HEK293 (cell line): ENCODE results near the gene PCSK1N.

Experiments
- CTCF ChIA-PET: fragments of 350-600 bp; formaldehyde crosslinking; extraction: SDS; loops from one replicate; lab custom pipeline; 2021; ENCODE audit warnings: antibody characterized with exemption; lab: Yijun Ruan, JAX
- POLR2A ChIA-PET: fragments of 300-600 bp; formaldehyde crosslinking; extraction: SDS; loops from one replicate; lab custom pipeline; 2020; ENCODE audit warnings: antibody characterized with exemption, inconsistent platforms; lab: Yijun Ruan, JAX
- H3K27ac ChIP-seq: fragments of 200-500 bp; sonication (Bioruptor generic); 2 replicates; pipeline ENCODE4 v1.5.1; 2014; ENCODE audit warnings: low read depth, low read length, control low read depth, inconsistent platforms; ENCODE audit errors: extremely low read depth
- H3K36me3 ChIP-seq, 2 experiments: fragments of 200-500 bp in 1 of 2; sonication (Bioruptor generic) in 1 of 2; 1 replicate in 1 of 2; 2 replicates in 1 of 2; pipeline ENCODE4 v1.5.1; 2014 to 2017; ENCODE audit warnings: inconsistent platforms in 2 of 2, low read length in 2 of 2; ENCODE audit not compliant: control insufficient read depth in 2 of 2, insufficient read depth in 1 of 2
- H3K4me1 ChIP-seq: fragments of 200-500 bp; sonication (Bioruptor generic); 2 replicates; pipeline ENCODE4 v1.5.1; 2014; ENCODE audit warnings: mild to moderate bottlenecking, low read length, inconsistent platforms; ENCODE audit not compliant: control insufficient read depth, insufficient read depth
- H3K4me3 ChIP-seq: 2 replicates; pipeline ENCODE4 v1.5.1; 2011; ENCODE audit warnings: low read depth, mild to moderate bottlenecking, control low read depth, low read length, moderate library complexity
- H3K9me3 ChIP-seq: fragments of 200-500 bp; sonication (Bioruptor generic); 2 replicates; pipeline ENCODE4 v1.5.1; 2014; ENCODE audit warnings: low read depth, low read length, inconsistent platforms; ENCODE audit not compliant: control insufficient read depth, insufficient read depth
- GFI1B ChIP-seq: fragments of 450-650 bp; formaldehyde crosslinking; IDR thresholded peaks from 2 replicates; pipeline ENCODE4 v1.5.1; 2016; ENCODE audit warnings: missing biosample characterization, missing genetic modification characterization
- TCF7L2 ChIP-seq: IDR thresholded peaks from 2 replicates; pipeline ENCODE4 v1.6.1; 2011; ENCODE audit warnings: low read depth, mild to moderate bottlenecking, inconsistent platforms, low read length, moderate library complexity, borderline replicate concordance
- ZBTB7A ChIP-seq: fragments of 450-650 bp; formaldehyde crosslinking; IDR thresholded peaks from 2 replicates; pipeline ENCODE4 v1.5.1; 2016; ENCODE audit warnings: low read depth, missing biosample characterization, missing genetic modification characterization
- ZEB2 ChIP-seq: fragments of 450-650 bp; formaldehyde crosslinking; IDR thresholded peaks from 2 replicates; pipeline ENCODE4 v1.5.1; 2016; ENCODE audit warnings: missing biosample characterization, missing genetic modification characterization
- ZFP69B ChIP-seq: fragments of 450-650 bp; formaldehyde crosslinking; IDR thresholded peaks from 2 replicates; pipeline ENCODE4 v1.5.1; 2016; ENCODE audit warnings: missing biosample characterization, missing genetic modification characterization
- ZNF114 ChIP-seq: fragments of 450-650 bp; formaldehyde crosslinking; IDR thresholded peaks from 2 replicates; pipeline ENCODE4 v1.5.0; 2017; ENCODE audit warnings: missing biosample characterization, missing genetic modification characterization
- ZNF121 ChIP-seq: fragments of 450-650 bp; formaldehyde crosslinking; IDR thresholded peaks from 2 replicates; pipeline ENCODE4 v1.5.1; 2016; ENCODE audit warnings: missing biosample characterization, missing genetic modification characterization
- ZNF169 ChIP-seq: fragments of 450-650 bp; formaldehyde crosslinking; IDR thresholded peaks from 2 replicates; pipeline ENCODE4 v1.5.1; 2016; ENCODE audit warnings: missing biosample characterization, missing genetic modification characterization
- ZNF404 ChIP-seq: fragments of 450-650 bp; formaldehyde crosslinking; IDR thresholded peaks from 2 replicates; pipeline ENCODE4 v1.5.1; 2017; ENCODE audit warnings: missing biosample characterization, missing genetic modification characterization
- ZNF548 ChIP-seq: fragments of 450-650 bp; formaldehyde crosslinking; IDR thresholded peaks from 2 replicates; pipeline ENCODE4 v1.5.1; 2016; ENCODE audit warnings: missing biosample characterization, missing genetic modification characterization
- ZNF549 ChIP-seq: fragments of 450-650 bp; IDR thresholded peaks from 2 replicates; pipeline ENCODE4 v1.5.1; 2018; ENCODE audit warnings: missing biosample characterization, missing genetic modification characterization, mild to moderate bottlenecking, inconsistent platforms, moderate library complexity
- ZNF76 ChIP-seq: fragments of 450-650 bp; formaldehyde crosslinking; IDR thresholded peaks from 2 replicates; pipeline ENCODE4; 2016; ENCODE audit warnings: low read depth, missing biosample characterization, missing genetic modification characterization, borderline replicate concordance
- TF ChIP-seq, protein P1 (sequence below): fragments of 450-650 bp; formaldehyde crosslinking; IDR thresholded peaks from 2 replicates; pipeline ENCODE4 v1.5.1; 2016; ENCODE audit warnings: missing biosample characterization, missing genetic modification characterization
- TF ChIP-seq, protein P2 (sequence below): fragments of 450-650 bp; formaldehyde crosslinking; IDR thresholded peaks from 2 replicates; pipeline ENCODE4 v1.5.1; 2016; ENCODE audit warnings: missing biosample characterization, missing genetic modification characterization, borderline replicate concordance
- TF ChIP-seq, protein P3 (sequence below): fragments of 450-650 bp; formaldehyde crosslinking; IDR thresholded peaks from 2 replicates; pipeline ENCODE4 v1.5.1; 2016; ENCODE audit warnings: missing biosample characterization, missing genetic modification characterization

PCSK1N gene

DNA sequence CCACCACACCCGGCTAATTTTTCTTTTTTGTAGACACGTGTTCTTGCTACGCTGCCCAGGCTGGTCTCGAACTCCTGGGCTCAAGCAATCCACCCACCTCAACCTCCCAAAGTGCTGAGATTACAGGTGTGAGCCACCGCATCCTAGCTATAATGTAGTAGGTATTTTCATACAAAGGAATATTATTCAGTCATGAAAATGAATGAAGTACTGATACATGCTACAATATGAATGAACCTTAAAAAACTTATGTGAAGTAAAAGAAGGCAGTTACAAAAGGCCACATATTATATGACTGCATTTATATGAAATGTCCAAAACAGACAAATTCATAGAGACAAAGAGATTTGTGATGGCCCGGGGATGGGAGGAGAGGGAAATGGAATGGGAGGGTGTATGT, 53.7 kb downstream of the PCSK1N start:
- H3K36me3 ChIP-seq: no peaks in the 10 kb centered on the region
- TF ChIP-seq TCF7L2 (no peak), ZNF169 (no peak), ZFP69B (tag by site-specific recombination) (no peak), ZNF549 (tag by site-specific recombination) (no peak), ZNF548 (tag by site-specific recombination) (no peak), ZNF76 (no peak), ZNF121 (tag by site-specific recombination) (no peak), ZEB2 (tag by site-specific recombination) (no peak), ZNF114 (tag by site-specific recombination) (no peak), ZNF404 (tag by site-specific recombination) (no peak), ZBTB7A (tag by site-specific recombination) (no peak), GFI1B (tag by site-specific recombination) (no peak)
- TF ChIP-seq, protein P1, sequence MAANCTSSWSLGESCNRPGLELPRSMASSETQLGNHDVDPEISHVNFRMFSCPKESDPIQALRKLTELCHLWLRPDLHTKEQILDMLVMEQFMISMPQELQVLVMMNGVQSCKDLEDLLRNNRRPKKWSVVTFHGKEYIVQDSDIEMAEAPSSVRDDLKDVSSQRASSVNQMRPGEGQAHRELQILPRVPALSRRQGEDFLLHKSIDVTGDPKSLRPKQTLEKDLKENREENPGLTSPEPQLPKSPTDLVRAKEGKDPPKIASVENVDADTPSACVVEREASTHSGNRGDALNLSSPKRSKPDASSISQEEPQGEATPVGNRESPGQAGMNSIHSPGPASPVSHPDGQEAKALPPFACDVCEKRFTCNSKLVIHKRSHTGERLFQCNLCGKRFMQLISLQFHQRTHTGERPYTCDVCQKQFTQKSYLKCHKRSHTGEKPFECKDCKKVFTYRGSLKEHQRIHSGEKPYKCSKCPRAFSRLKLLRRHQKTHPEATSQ: no peak
- TF ChIP-seq, protein P2, sequence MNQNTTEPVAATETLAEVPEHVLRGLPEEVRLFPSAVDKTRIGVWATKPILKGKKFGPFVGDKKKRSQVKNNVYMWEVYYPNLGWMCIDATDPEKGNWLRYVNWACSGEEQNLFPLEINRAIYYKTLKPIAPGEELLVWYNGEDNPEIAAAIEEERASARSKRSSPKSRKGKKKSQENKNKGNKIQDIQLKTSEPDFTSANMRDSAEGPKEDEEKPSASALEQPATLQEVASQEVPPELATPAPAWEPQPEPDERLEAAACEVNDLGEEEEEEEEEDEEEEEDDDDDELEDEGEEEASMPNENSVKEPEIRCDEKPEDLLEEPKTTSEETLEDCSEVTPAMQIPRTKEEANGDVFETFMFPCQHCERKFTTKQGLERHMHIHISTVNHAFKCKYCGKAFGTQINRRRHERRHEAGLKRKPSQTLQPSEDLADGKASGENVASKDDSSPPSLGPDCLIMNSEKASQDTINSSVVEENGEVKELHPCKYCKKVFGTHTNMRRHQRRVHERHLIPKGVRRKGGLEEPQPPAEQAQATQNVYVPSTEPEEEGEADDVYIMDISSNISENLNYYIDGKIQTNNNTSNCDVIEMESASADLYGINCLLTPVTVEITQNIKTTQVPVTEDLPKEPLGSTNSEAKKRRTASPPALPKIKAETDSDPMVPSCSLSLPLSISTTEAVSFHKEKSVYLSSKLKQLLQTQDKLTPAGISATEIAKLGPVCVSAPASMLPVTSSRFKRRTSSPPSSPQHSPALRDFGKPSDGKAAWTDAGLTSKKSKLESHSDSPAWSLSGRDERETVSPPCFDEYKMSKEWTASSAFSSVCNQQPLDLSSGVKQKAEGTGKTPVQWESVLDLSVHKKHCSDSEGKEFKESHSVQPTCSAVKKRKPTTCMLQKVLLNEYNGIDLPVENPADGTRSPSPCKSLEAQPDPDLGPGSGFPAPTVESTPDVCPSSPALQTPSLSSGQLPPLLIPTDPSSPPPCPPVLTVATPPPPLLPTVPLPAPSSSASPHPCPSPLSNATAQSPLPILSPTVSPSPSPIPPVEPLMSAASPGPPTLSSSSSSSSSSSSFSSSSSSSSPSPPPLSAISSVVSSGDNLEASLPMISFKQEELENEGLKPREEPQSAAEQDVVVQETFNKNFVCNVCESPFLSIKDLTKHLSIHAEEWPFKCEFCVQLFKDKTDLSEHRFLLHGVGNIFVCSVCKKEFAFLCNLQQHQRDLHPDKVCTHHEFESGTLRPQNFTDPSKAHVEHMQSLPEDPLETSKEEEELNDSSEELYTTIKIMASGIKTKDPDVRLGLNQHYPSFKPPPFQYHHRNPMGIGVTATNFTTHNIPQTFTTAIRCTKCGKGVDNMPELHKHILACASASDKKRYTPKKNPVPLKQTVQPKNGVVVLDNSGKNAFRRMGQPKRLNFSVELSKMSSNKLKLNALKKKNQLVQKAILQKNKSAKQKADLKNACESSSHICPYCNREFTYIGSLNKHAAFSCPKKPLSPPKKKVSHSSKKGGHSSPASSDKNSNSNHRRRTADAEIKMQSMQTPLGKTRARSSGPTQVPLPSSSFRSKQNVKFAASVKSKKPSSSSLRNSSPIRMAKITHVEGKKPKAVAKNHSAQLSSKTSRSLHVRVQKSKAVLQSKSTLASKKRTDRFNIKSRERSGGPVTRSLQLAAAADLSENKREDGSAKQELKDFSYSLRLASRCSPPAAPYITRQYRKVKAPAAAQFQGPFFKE: no peak
- TF ChIP-seq, protein P3, sequence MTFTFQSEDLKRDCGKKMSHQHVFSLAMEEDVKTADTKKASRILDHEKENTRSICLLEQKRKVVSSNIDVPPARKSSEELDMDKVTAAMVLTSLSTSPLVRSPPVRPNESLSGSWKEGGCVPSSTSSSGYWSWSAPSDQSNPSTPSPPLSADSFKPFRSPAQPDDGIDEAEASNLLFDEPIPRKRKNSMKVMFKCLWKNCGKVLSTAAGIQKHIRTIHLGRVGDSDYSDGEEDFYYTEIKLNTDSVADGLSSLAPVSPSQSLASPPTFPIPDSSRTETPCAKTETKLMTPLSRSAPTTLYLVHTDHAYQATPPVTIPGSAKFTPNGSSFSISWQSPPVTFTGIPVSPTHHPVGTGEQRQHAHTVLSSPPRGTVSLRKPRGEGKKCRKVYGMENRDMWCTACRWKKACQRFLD (tag by site-specific recombination): no peak
- ChIA-PET CTCF (no interaction called here), POLR2A (no interaction called here)
- H3K4me1 ChIP-seq: no peaks in the 10 kb centered on the region
- H3K9me3 ChIP-seq: no peaks in the 10 kb centered on the region
- H3K4me3 ChIP-seq: no peak overlapping the region
- no peak overlapping the region for H3K27ac ChIP-seq
